BJ (cell line): Measurements from ENCODE around the gene FRMD3. TPM values are rescaled to one million over a fixed set of nuclear protein-coding genes. Genes with fewer than 3 reads are reported as not detected.

Experiments used
- CTCF ChIA-PET: fragments of 350-600 bp; formaldehyde crosslinking; extraction: SDS; loops from one replicate; lab custom pipeline; 2021; ENCODE audit warnings: antibody characterized with exemption, inconsistent platforms; lab: Yijun Ruan, JAX
- POLR2A ChIA-PET: fragments of 300-600 bp; sonication (Branson Sonifier 250); formaldehyde crosslinking; extraction: SDS; loops from one replicate; lab custom pipeline; 2021; ENCODE audit warnings: antibody characterized with exemption; lab: Charles Lee
- DNase-seq: peaks from one replicate; pipeline ENCODE4 v3.0.0-alpha.2; 2011; ENCODE audit warnings: low read depth
- H3K27me3 ChIP-seq: 2 replicates; pipeline ENCODE4 v1.6.0; 2011; ENCODE audit warnings: low read length; ENCODE audit not compliant: control insufficient read depth, insufficient read depth
- H3K36me3 ChIP-seq: 2 replicates; pipeline ENCODE4 v1.5.1; 2011; ENCODE audit warnings: low read length; ENCODE audit not compliant: control insufficient read depth, insufficient read depth
- H3K4me3 ChIP-seq: 2 replicates; pipeline ENCODE4 v1.5.1; 2011; ENCODE audit warnings: low read depth, mild to moderate bottlenecking, control low read depth, low read length
- polyA plus RNA-seq: library from polyadenylated mRNA; depleted of rRNA; stranded (reverse); fragments of >200 nt; gene quantifications from 2 replicates; pipeline ENCODE4 v1.2.3, GENCODE V29; 2011
- TF ChIP-seq, protein P1 (sequence below): IDR thresholded peaks from 2 replicates; pipeline ENCODE4 v1.5.1; 2011; ENCODE audit warnings: low read depth, mild to moderate bottlenecking, control low read depth, inconsistent platforms, low read length, moderate library complexity; ENCODE audit not compliant: insufficient read depth

FRMD3 gene
- polyA plus RNA-seq, 1 experiment = 0.10 TPM

DNA sequence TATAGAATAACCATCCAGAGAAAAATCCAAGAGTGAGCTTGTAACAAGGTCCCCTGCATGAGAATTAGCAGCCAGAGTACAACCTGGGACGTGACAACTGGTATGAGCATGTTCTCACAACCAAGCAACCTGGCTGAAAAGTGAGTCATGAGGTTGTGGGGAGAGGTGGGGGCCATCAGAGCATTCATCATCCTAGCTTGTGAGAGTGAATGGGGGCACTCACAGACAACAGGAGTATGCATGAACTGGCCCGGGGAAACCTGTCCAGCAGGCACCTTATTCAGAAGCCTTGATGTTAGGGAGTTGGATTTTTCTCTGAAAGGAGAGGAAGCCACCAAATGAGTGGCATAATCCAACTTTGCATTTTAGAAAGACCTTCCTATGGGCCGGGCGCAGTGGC is 113.0 kb downstream of the FRMD3 start:
- no peak for DNase-seq
- H3K4me3 ChIP-seq = no peak overlapping the region
- TF ChIP-seq, protein P1, sequence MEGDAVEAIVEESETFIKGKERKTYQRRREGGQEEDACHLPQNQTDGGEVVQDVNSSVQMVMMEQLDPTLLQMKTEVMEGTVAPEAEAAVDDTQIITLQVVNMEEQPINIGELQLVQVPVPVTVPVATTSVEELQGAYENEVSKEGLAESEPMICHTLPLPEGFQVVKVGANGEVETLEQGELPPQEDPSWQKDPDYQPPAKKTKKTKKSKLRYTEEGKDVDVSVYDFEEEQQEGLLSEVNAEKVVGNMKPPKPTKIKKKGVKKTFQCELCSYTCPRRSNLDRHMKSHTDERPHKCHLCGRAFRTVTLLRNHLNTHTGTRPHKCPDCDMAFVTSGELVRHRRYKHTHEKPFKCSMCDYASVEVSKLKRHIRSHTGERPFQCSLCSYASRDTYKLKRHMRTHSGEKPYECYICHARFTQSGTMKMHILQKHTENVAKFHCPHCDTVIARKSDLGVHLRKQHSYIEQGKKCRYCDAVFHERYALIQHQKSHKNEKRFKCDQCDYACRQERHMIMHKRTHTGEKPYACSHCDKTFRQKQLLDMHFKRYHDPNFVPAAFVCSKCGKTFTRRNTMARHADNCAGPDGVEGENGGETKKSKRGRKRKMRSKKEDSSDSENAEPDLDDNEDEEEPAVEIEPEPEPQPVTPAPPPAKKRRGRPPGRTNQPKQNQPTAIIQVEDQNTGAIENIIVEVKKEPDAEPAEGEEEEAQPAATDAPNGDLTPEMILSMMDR = no peak
- ChIA-PET POLR2A (no interaction called here), CTCF (no interaction called here)
- no peaks in the 10 kb centered on the region for H3K27me3 ChIP-seq
- H3K36me3 ChIP-seq = no peaks in the 10 kb centered on the region

DNA sequence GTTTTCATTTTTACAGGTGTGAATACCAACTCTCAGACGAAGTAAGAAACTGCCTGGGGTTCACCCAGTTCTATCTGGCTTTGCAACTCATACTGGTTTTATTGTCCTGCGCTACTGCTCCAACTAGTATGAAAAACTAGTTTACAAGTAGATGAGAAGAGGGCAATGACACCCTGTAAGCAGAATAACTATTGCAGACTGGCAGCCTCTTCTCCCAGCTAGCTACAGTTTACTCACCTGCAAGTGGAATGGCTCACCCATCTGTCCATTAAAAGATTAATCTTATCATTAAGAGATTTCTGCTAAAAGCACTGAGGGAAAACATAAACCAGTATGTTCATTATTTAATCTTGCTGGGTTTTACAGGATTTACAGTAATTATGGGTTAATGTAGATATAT is 113.4 kb downstream of the FRMD3 start:
- DNase-seq = no peak
- TF ChIP-seq, protein P1 = no peak
- POLR2A ChIA-PET = no interaction called here
- Histone ChIP-seq H3K27me3 (no peaks in the 10 kb centered on the region), H3K36me3 (no peaks in the 10 kb centered on the region), H3K4me3 (no peak overlapping the region)
- CTCF ChIA-PET = no interaction called here

DNA sequence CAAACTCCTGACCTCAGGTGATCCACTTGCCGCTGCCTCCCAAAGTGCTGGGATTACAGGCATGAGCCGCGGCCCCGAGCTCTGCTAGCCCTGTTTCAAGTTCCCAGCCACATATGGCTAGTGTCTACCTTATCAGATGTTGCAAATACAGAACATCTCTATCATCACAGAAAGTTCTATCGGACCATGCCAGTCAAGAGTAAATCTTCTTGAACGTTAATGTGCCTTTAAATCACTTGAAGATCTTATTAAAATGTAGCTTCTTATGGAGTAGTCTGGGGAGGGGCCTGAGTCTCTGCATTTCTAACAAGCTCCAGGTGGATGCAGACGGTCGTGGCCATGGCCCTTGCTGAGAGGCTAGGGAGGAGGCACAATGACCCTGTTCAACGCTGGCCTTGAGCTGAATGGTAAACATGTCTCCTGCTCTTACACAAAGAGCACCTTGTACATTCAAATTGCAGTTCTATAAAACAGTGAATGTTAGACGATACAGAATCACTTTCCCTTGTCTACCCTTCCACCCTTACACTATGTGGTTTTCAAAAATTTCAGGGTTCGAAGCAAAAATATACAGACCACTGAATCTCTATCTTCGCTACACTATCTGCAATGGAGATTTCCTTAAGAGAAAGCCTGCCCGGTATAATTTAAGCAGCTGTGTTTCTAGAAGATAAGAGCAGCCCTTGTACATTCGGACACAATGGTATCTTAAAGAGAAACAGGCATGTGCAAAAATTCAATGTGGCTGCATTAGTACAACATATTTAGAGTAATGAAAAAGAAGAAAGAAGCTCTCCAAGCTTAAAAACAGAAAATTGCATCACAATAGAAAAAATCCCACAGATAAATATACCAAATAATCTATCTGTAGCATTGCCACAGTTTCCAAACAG is 114.1 kb downstream of the FRMD3 start:
- TF ChIP-seq, protein P1 = no peak
- POLR2A ChIA-PET = no interaction called here

DNA sequence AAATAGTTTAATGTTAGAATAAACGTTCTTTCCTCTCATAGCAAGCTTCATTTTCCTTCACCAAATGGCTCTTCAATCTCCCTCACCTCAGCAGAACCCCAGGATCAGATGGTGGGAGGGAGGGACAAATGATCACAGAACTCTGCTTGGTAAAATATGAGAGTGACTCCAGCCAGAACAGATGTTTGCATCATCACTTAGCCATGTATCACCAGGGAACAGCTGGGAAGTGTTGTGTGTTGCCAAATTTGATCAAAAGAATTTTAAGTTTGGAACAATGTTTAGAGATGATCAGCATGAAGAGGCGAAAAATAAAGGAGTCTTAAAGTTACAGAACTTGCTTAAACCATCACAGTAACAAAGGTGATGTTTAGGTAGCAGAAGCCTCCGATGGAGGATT is 115.7 kb downstream of the FRMD3 start:
- Histone ChIP-seq H3K4me3 (no peak overlapping the region), H3K36me3 (no peaks in the 10 kb centered on the region), H3K27me3 (no peaks in the 10 kb centered on the region)
- DNase-seq = no peak
- POLR2A ChIA-PET = no interaction called here
- CTCF ChIA-PET = no interaction called here
- TF ChIP-seq, protein P1 = no peak

More for the DNA sequence above, 114.1 kb downstream of the FRMD3 start:
- CTCF ChIA-PET = no interaction called here
- no peaks in the 10 kb centered on the region for H3K27me3 ChIP-seq
- no peak for DNase-seq
- no peaks in the 10 kb centered on the region for H3K36me3 ChIP-seq
- no peak overlapping the region for H3K4me3 ChIP-seq

DNA sequence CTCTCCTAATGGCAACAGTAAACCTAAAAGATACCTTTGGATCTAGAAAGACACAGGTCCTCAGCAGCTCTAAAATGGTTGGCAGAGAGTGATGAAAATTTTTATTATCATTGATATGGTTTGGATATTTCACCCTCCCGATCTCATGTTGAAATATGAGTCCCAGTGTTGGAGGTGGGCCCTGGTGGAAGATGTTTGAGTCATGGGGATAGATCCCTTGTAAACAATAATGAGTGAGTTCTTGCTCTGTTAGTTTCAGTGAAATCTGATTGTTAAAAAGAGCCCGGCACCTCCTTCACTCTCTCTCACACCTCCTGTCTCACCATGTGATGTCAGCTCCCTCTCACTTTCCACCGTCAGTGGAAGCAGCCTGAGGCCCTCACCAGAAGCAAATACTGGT is 117.7 kb downstream of the FRMD3 start:
- POLR2A ChIA-PET = no interaction called here

More for the DNA sequence above, 117.7 kb downstream of the FRMD3 start:
- Histone ChIP-seq H3K4me3 (no peak overlapping the region), H3K27me3 (no peaks in the 10 kb centered on the region), H3K36me3 (no peaks in the 10 kb centered on the region)
- DNase-seq = no peak
- CTCF ChIA-PET = no interaction called here
- TF ChIP-seq, protein P1 = no peak
